CD4-positive, alpha-beta T cell treated with Interleukin-15 for 4 hours (primary cell): ENCODE measurements around the gene ACOT13.
"Not testable (repeated sequence)": the region's sequence is repeated elsewhere in the genome, so short reads cannot be mapped to it uniquely, and the experiment has no call there.

Experiments used
- DNase-seq: peaks from one replicate; pipeline ENCODE4 v3.0.0-alpha.2; 2020; ENCODE audit warnings: low spot score

ACOT13 gene

DNA sequence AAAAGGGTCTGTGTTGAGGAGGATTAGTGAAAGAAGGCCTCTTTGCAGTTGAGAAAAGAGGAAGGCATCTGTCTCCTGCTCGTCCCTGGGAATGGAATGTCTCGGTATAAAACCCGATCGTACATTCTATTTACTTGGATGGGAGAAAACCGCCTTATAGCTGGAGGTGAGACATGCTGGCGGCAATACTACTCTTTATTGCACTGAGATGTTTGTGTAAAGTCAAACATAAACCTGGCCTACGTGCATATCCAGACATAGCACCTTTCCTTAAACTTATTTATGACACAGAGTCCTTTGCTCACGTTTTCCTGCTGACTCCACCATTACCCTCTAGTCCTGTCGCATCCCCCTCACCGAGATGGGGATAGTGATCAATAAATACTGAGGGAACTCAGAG is 4.6 kb upstream of the ACOT13 start:
- no peak for DNase-seq

- no peak for DNase-seq
Measured at GRCh38 chr6:24663189-24663588, 3.7 kb upstream of the ACOT13 start.

DNA sequence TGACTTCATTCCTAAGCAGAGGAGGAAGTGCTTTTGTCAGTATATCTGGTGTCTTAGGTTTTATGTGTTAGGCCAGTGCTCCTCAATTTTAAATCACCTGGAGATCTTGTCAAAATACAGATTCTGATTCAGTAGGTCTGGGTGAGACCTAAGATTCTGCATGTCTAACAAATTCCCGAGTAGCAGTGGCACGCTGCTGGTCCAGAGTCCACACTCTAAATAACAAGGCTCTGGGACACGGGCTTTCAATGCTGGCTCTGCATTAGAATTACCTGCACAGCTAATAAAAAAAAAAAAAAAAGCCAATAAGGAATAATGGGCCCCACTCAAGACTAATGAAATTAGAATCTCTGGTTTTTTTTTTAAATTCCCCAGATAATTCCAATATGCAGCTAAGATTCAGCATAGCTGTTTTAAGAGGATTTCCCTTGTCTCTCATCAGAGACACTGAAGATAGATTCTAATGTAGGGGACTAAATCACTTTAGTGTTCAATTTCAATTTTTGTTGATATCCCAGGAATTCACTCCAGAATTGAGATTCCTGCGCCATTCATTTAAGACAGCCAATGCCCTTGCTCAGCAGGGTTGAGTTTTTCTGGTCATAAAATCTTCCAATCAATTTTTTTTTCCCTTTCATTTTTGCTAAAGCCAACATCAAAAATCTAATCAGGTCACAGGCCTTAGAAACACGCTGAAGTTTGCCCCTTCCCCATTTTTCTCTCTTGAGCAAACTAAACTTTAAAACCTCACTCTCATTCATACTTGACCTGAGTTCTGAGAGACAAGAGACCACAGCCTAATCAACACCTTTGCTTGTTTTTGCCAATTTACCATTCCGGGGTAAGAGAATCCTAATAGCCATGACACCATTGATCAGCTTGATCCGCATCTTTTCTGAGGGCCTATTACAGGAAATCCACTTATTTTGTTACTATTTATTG is 2.6 kb upstream of the ACOT13 start:
- no peak for DNase-seq

DNA sequence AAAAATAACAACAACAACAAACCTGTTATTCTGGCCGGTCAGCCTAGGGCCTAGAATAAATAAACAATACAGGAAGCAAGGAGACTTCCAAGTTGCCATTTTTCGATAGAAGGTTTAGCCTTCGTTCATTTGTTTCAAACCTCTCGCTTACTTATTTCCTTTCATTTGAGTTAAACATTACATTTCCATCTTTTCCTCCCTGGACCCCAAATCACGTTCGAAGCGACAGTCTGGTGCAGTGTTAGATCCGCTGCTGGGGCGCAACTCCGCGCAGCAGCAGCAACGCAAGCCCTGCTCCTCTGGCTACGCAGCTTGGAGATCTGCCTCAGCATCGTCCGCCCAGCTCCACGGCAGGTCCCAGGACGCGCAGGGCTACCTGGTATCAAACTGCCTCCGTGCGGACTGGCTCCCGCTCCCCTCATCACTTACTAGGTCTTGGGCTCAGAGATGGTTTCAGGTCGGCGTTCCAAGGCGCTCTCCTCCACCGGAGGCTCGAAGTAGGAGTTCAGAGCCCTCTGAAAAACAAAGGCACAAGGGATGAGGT is 708 bp upstream of the ACOT13 start:
- peak; percentile 52 for DNase-seq

DNA sequence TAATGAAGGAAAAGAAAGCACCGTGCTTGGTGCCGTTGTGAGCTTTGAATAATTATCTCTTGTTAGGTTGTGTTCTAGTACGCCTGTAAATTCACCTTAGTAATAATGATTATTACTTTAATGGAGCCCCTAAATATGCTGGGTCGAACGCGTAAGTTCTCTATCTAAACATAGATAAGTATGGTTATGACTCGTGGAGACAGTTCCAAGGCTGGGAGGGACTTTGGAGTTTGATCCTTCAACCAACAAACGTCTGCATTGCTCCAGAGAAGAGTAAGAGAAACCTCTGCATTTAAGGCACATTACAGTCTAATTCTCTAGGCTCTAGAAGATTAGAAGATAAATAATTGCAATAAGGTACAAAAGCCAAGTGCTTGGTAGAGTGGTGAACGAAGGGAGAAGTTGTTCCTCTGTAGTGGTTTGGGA is 514 bp downstream of the ACOT13 start:
- DNase-seq = no peak

- not testable (repeated sequence) for DNase-seq
Measured at GRCh38 chr6:24668066-24668996, 1.5 kb downstream of the ACOT13 start.

DNA sequence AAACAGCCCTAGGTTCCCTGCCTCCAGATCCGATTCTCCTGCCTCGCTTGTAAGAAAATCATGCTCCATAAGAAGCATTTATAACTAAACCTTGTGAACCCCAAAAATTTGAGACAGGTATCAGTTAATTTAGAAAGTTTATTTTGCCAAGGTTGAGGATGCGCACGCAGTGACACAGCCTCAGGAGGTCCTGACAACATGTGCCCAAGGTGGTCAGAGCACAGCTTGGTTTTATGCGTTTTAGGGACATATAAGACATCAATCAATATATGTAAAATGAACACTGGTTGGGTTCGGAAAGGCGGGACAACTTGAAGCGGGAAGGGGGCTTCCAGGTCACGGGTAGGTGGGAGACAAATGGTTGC is 2.1 kb downstream of the ACOT13 start:
- no peak for DNase-seq

- not testable (repeated sequence) for DNase-seq
Measured at GRCh38 chr6:24670492-24670891, 3.6 kb downstream of the ACOT13 start.

GRCh38 chr6:24671077-24671476 is 4.2 kb downstream of the ACOT13 start:
- DNase-seq = not testable (repeated sequence)

- no peak for DNase-seq
Measured at GRCh38 chr6:24672620-24673182, 5.8 kb downstream of the ACOT13 start.

GRCh38 chr6:24673625-24674024 is 6.7 kb downstream of the ACOT13 start:
- no peak for DNase-seq

- DNase-seq = not testable (repeated sequence)
Measured at GRCh38 chr6:24678792-24679352, 12.0 kb downstream of the ACOT13 start.

DNA sequence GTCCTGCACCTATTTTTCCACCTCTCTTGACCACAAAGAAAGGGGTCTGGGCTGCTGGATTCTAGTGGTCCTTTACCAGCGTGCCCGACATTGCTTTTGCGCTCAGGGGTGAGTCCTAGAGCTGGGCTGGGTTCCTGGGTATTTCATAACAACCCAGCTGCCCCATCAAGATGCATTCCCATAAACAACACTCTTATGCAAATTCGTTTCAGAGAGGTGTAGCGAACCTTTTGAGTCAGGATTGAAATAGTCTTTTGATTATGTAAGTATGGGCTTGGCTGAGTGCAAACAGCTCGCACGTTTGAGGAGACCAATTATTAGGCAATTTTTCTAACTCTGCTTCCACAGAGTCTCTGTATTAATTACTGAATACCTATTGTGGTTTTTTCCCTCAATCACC is 13.7 kb downstream of the ACOT13 start:
- no peak for DNase-seq

- no peak for DNase-seq
Measured at GRCh38 chr6:24683297-24684296, 16.7 kb downstream of the ACOT13 start.

DNA sequence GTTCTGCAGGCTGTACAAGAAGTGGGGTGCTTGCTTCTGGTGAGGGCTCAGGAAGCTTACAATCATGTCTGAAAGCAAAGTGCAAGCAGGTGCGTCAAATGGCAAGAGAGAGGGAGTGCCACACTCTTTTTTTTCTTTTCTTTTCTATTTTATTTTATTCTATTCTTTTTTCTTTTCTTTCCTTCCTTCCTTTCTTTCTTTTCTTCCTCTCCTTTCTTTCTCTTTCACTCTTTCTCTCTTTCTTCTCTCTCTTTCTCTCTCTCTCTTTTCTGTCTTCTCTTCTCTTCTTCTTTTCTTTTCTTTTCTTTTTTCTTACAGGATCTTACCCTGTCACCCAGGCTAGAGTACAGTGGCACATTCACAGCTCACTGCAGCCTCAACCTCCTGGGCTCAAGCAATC is 19.5 kb downstream of the ACOT13 start:
- no peak for DNase-seq

- DNase-seq = no peak
Measured at GRCh38 chr6:24686946-24687345, 20.1 kb downstream of the ACOT13 start.

GRCh38 chr6:24689964-24690363 is 23.1 kb downstream of the ACOT13 start:
- DNase-seq = no peak

- DNase-seq = no peak
Measured at GRCh38 chr6:24690593-24690992, 23.7 kb downstream of the ACOT13 start.

DNA sequence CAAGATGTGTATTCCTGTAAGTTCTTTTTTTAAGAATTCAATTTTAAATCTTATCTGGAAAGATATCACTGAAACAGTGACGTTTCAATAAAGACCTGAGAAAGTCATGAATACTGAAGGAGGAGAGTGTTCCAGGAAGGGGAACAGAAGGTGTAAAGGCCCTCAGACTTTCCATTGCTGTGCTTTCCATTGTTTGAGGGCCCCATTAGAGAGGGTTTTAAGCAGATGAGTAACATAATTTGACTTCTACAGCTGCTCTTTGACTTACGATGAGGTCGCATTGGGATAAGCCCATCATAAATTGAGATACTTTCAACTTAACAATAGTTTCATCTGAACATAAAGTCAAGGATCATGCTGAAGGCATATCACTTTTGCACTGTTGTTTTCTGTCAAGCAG is 24.7 kb downstream of the ACOT13 start:
- DNase-seq = no peak

DNA sequence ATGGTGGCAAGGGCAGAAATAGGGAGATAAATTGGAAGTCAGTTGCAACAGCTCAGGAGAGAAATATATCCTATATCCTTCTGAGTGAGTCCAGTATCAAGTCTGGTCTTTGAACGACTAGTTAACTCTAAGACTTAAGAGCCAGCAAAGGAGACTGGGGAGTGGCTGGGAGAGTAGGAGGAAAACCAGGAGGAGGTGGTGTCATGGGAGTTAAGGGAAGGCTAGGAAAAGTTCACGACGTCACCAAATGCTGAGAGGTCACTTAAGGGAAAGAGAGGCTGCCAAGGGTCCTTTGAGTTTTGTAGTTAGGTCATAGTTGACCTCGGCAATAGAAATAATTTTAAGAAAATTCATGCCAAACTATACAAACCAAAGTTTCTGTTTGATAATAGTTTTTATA is 25.1 kb downstream of the ACOT13 start:
- DNase-seq = no peak

DNA sequence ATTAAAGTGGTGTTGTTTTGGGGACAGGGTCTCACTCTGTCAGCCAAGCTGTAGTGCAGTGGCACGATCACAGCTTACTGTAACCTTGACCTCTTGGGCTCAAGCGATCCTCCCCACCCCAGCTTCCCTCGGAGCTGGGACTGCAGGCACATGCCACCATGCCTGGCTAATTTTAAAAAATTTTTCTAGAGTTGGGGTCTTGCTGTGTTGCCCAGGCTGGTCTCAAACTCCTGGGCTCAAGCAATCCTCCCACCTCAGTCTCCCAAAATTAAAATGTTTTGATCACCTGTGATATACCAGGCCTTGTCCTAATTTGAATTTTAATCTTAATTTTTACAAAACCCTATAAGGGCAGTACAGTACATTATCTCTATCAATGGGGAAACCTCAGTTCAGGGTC is 25.5 kb downstream of the ACOT13 start:
- no peak for DNase-seq
